ENCODE measurements around the gene HAUS8.

The HAUS8 gene

DNA sequence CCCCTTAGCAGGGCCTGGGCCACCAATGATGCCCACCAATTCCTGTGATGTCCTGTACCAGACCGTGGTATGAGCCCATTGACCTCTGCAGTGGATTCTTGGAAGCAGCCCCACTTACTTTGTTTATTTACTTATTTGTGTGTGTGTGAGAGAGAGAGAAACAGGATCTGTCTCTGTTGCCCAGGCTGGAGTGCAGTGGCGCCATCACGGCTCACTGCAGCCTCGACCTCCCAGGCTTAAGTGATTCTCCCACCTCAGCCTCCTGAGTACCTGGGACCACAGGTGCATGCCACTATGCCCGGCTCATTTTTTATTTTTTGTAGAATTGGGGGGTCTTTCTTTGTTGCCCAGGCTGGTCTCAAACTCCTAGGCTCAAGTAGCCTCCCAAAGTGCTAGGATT, 13.3 kb upstream of the HAUS8 start:
- H3K27me3 Mint-ChIP-seq = no peaks in the 10 kb centered on the region
- H3K4me3 Mint-ChIP-seq = no peak overlapping the region
- no peak for ATAC-seq
- H3K9me3 Mint-ChIP-seq = no peaks in the 10 kb centered on the region
- H3K4me1 Mint-ChIP-seq = peaks cover 69% of the 10 kb centered on the region
- H3K36me3 Mint-ChIP-seq = peaks cover 46% of the 10 kb centered on the region
- H3K27ac Mint-ChIP-seq = peak overlapping the region; percentile 80

DNA sequence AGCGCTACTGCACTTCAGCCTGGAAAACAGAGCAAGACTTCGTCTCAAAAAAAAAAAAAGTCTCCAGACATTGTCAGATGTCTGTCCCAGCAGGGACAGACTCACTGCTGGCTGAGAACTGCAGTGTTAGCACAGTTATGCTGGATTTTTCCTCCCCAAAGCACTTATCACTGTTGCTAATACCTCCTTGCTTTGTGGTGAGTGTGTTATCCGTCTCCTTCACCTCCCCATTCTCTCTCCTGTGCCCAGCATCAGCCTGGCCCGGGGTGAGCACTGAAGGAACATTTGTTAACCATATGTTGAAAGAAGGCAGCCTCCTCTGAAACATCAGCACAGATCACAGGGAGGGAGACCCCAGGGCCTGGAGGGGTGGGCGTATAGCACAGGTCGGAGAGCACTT, 11.6 kb upstream of the HAUS8 start:
- peaks cover 55% of the 10 kb centered on the region for H3K36me3 Mint-ChIP-seq
- no peaks in the 10 kb centered on the region for H3K27me3 Mint-ChIP-seq
- H3K4me3 Mint-ChIP-seq = no peak overlapping the region
- no peak for ATAC-seq
- H3K27ac Mint-ChIP-seq = peak overlapping the region; percentile 28
- no peaks in the 10 kb centered on the region for H3K9me3 Mint-ChIP-seq
- H3K4me1 Mint-ChIP-seq = peaks cover 74% of the 10 kb centered on the region

DNA sequence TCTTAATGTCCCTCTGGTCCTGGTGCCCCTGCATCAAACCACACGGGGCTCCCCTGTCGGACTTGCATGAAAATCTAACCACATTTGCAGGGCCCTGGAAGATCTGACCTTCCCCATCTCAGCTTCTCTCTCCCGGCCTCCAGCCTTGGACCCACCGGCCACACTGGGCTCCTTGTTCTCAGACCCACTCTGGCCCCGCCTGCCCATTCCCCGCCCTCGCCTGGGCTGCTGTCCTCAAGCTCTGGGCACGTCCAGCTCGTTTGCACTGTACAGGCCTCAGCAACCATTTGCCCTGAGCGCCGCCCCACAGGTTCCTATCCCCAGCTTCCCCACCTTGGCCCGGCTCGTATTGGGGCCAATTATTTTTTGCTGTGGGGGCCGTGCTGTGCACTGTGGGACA, 10.9 kb upstream of the HAUS8 start:
- Mint-ChIP-seq H3K4me3 (no peak overlapping the region), H3K4me1 (peaks cover 74% of the 10 kb centered on the region), H3K27ac (no peak overlapping the region), H3K27me3 (no peaks in the 10 kb centered on the region), H3K9me3 (no peaks in the 10 kb centered on the region), H3K36me3 (peaks cover 58% of the 10 kb centered on the region)
- ATAC-seq = no peak

DNA sequence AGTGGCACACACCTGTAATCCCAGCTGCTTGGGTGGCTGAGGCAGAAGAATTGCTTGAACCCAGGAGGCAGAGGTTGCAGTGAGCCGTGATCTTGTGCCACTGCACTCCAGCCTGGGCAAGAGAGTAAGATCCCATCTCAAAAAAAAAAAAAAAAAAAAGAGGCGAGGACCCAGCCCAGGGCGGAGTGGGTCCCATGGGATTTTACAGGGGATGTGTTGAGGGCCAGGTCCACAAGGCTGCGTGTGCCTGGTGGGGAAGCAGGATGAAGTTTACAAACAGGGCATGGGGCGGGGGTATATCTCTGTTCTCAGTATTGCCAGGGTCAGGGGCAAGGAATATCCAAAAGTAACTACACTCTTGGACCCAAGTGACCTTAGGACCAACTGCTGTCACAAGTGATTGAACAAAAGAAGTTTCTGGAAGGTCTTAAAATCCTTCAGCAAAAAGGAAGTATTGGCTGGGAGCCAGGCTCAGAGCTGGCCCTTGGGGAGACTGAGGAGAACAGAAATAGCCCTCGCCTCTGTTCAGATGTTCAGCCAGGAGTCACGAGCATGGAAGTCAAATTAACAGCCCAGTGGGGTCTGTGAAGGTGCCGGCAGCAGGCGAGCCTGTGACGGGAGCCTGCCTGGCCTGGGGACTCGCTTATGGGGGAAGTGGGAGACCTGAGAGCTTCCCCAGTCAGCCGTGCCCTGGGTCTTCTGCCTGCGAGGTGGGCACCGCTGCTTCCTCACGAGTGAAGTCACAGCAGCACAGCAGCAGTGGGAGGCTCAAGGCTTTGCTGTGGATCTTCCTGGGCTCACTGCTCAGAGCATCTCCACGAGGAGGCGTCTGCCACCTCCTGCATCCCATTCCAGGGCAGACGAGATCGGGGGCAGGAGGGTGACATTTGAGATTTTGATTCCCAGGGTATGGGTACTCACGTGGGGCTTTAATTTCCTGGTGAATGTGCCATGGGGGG, 6.7 kb upstream of the HAUS8 start:
- Mint-ChIP-seq H3K4me3 (peak overlapping the region; percentile 70), H3K27me3 (no peaks in the 10 kb centered on the region), H3K27ac (peak overlapping the region; percentile 80), H3K36me3 (peaks cover 32% of the 10 kb centered on the region), H3K4me1 (peaks cover 77% of the 10 kb centered on the region), H3K9me3 (no peaks in the 10 kb centered on the region)
- no peak for ATAC-seq

DNA sequence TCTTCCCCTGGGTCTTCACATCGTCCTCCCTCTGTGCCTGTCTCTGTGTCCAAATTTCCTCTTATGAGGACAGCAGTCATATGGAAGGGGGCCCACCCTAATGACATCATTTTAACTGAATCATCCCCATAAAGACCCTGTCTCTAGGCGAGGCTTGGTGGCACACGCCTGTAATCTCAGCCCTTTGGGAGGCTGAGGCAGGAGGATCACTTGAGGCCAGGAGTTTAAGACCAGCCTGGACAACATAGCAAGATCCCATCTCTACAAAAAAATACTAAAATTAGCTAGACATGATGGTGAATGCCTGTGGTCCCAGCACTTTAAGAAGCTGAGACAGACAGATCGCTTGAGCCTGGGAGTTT, 5.2 kb upstream of the HAUS8 start:
- Mint-ChIP-seq H3K4me3 (peak overlapping the region; percentile 83), H3K4me1 (peaks cover 72% of the 10 kb centered on the region), H3K27ac (peak overlapping the region; percentile 86), H3K9me3 (no peaks in the 10 kb centered on the region), H3K36me3 (peaks cover 24% of the 10 kb centered on the region), H3K27me3 (no peaks in the 10 kb centered on the region)
- no peak for ATAC-seq

DNA sequence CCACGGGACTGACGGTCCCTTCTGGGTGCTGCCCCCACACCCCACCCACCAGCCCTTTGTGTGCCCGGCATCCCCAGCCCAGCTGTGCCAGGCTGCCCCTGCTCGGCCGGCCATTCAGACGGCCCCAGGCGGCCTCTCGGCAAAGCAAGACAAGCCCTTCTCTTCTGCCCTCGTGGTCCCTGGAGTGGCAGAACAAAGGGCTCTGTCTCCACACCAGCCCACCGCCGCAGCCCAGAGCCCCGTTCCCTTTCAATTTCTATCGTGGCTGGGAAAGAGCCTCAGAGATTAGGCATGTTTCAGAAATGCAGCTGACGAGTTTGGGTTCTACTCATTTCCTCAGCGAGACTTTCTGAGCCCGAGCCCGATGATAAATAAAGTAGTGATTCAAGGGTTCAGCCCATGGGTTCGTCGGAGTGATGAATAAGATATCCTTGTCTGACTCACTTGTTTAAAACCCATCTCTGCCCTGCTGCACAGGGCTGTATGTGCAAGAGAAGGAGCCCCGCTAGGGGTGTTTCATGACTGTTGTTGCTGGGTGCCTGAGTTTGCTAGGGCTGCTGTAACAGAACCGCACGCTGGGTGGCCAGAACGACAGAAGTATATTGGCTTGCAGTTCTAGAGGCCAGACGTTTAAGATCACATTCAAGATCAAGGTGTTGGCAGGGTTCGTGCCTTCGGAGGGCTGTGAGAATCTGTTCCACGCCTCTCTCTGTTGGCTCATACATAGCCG, 4.6 kb upstream of the HAUS8 start:
- H3K9me3 Mint-ChIP-seq = no peaks in the 10 kb centered on the region
- H3K27ac Mint-ChIP-seq = peak overlapping the region; percentile 86
- ATAC-seq = peak; percentile 75
- peaks cover 67% of the 10 kb centered on the region for H3K4me1 Mint-ChIP-seq
- H3K27me3 Mint-ChIP-seq = no peaks in the 10 kb centered on the region
- peaks cover 19% of the 10 kb centered on the region for H3K36me3 Mint-ChIP-seq
- peak overlapping the region; percentile 83 for H3K4me3 Mint-ChIP-seq

GRCh38 chr19:17078920-17079709, 3.9 kb upstream of the HAUS8 start:
- H3K36me3 Mint-ChIP-seq = peaks cover 17% of the 10 kb centered on the region
- peaks cover 71% of the 10 kb centered on the region for H3K4me1 Mint-ChIP-seq
- H3K27me3 Mint-ChIP-seq = no peaks in the 10 kb centered on the region
- H3K9me3 Mint-ChIP-seq = no peaks in the 10 kb centered on the region
- no peak for ATAC-seq
- peak overlapping the region; percentile 86 for H3K27ac Mint-ChIP-seq
- H3K4me3 Mint-ChIP-seq = peak overlapping the region; percentile 83

- H3K27ac Mint-ChIP-seq = peak overlapping the region; percentile 88
- peaks cover 18% of the 10 kb centered on the region for H3K36me3 Mint-ChIP-seq
- ATAC-seq = no peak
- H3K27me3 Mint-ChIP-seq = no peaks in the 10 kb centered on the region
- no peaks in the 10 kb centered on the region for H3K9me3 Mint-ChIP-seq
- H3K4me1 Mint-ChIP-seq = peaks cover 80% of the 10 kb centered on the region
- H3K4me3 Mint-ChIP-seq = peak overlapping the region; percentile 98
These were observed 3.0 kb upstream of the HAUS8 start for GRCh38 chr19:17078036-17078919.

DNA sequence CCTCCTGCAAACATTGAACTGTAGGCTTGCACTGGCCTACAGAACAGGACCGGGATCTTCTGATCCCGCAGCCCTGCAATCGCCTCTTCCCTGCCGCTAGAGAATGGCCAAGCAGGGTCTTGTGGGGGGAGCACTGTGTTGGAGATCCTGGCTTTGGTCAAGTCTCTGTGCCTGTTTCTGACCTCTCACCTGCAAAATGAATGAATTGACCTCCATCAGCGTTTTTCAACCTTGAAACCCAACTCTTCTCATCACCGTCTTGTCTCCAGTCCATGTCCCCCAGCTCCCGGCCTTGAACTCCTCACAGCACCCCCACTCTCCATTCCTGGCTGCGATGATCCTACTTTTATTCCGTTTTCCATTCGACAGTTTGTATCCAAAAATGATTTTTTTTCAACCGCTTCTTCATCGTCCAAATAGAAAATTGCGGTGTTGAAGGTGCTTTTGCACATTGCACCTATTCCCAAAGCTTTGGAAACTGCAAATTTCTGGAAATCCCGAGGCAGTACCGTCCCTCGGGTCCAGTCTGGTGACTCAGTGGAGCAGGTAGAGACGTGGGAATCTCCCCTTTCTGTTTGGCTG, 2.3 kb upstream of the HAUS8 start:
- Mint-ChIP-seq H3K4me1 (peaks cover 80% of the 10 kb centered on the region), H3K27ac (peak overlapping the region; percentile 88), H3K4me3 (peak overlapping the region; percentile 98), H3K27me3 (no peaks in the 10 kb centered on the region), H3K9me3 (no peaks in the 10 kb centered on the region), H3K36me3 (peaks cover 23% of the 10 kb centered on the region)
- no peak for ATAC-seq

GRCh38 chr19:17076543-17076991, 1.3 kb upstream of the HAUS8 start:
- Mint-ChIP-seq H3K4me3 (peak overlapping the region; percentile 98), H3K27ac (peak overlapping the region; percentile 88), H3K36me3 (peaks cover 16% of the 10 kb centered on the region), H3K4me1 (peaks cover 73% of the 10 kb centered on the region), H3K9me3 (no peaks in the 10 kb centered on the region), H3K27me3 (no peaks in the 10 kb centered on the region)
- ATAC-seq = no peak

DNA sequence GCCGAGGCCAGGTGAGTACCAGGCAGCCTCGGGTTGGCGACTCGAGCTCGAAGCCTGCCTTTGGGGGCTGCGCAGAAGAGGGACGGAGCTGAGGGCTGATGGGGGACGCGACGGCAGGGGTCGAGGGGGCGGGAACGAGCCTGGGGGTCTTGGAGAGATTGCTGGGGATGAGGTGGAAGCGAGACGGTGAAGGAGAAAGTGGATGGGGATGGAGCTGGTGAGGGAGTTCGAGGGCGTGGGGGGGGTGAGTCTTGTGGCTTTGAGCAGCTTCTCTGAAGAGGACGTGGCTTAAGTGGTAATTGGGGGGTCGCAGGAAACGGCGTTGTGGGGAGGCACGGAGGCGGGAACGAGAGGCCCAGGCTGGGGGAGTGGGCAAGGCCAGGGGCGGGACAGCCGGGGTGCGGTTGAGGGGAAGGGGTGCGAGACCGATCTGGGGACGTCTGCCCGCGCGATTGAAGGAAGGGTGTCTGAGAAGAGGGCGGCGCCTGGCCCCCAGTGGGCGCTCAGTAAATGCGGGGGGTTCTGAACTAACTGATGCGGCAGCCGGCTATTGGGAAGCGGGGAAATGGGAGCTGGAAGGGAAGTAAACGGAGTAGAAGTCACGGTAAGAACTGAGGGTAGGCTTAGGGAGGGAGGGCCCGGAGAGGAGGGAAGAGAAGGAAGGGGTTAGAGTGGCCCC, 751 bp upstream of the HAUS8 start:
- Mint-ChIP-seq H3K36me3 (peaks cover 20% of the 10 kb centered on the region), H3K27me3 (no peaks in the 10 kb centered on the region), H3K27ac (peak overlapping the region; percentile 88), H3K4me1 (peaks cover 70% of the 10 kb centered on the region), H3K9me3 (no peaks in the 10 kb centered on the region), H3K4me3 (peak overlapping the region; percentile 98)
- peak; percentile 1 for ATAC-seq

DNA sequence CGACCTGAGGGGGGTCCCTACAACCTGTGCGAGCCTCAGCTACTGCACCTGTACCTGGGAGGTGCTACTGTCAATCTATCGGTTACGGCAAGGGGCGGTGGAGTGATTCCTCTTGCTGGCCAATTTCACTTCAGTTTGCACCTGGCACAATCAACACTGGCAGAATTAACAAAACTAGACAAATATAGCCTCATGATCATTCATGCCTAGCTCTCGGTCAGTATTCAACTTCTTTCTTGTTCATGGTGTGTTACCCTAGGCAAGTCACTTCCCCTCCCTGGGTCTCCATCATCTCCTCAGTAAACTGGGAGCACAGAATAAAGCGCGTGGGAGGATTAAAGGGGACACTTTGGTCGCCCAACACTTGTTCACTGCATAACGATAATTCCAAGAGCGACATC, 618 bp downstream of the HAUS8 start:
- Mint-ChIP-seq H3K36me3 (peaks cover 33% of the 10 kb centered on the region), H3K4me3 (peak overlapping the region; percentile 98), H3K27me3 (no peaks in the 10 kb centered on the region), H3K27ac (peak overlapping the region; percentile 88), H3K9me3 (no peaks in the 10 kb centered on the region), H3K4me1 (peaks cover 73% of the 10 kb centered on the region)
- ATAC-seq = peak; percentile 1

GRCh38 chr19:17073869-17074633, 1.2 kb downstream of the HAUS8 start:
- peak; percentile 21 for ATAC-seq
- Mint-ChIP-seq H3K27ac (peak overlapping the region; percentile 88), H3K4me3 (peak overlapping the region; percentile 98), H3K4me1 (peaks cover 73% of the 10 kb centered on the region), H3K9me3 (no peaks in the 10 kb centered on the region), H3K27me3 (no peaks in the 10 kb centered on the region), H3K36me3 (peaks cover 39% of the 10 kb centered on the region)
